ENCODE results near the gene KLHDC4.

DNA sequence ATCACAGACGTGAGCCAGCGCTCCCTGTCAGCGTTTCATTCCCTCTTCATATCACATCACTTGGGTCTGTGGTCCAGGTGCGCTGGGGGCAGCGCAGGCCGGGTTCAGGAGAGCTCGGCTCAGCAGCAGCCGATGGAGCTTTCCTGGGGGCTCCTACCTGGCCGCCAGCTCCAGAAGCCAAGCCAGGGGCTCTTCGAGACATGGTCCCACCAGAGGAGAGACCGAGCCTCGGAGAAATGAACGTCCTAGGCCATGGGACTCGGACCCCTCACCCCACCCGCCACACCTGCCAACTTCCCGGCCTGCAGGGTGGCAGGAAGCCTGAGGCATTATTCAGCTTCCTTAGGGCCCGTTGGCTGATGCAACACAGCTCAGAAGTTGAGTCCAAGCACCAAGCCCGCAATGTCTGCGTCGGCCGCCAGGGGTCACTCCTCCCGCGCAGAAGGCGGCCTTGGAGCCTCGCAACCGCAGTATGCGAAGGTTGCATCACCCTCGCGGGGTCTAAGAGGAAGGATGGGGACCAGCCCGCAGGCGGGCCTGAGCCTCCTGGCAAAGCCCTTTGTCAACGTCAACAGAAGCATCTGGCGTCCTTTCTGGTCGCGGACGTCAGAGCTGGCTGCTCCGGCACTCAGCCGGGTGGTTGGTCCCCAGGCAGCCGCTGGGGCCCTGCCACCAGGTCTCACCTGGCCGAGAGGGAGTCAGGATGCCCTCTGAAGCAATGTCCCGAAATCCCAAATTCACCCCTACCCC is 13.2 kb upstream of the KLHDC4 start:
- TF ChIP-seq, protein P1, sequence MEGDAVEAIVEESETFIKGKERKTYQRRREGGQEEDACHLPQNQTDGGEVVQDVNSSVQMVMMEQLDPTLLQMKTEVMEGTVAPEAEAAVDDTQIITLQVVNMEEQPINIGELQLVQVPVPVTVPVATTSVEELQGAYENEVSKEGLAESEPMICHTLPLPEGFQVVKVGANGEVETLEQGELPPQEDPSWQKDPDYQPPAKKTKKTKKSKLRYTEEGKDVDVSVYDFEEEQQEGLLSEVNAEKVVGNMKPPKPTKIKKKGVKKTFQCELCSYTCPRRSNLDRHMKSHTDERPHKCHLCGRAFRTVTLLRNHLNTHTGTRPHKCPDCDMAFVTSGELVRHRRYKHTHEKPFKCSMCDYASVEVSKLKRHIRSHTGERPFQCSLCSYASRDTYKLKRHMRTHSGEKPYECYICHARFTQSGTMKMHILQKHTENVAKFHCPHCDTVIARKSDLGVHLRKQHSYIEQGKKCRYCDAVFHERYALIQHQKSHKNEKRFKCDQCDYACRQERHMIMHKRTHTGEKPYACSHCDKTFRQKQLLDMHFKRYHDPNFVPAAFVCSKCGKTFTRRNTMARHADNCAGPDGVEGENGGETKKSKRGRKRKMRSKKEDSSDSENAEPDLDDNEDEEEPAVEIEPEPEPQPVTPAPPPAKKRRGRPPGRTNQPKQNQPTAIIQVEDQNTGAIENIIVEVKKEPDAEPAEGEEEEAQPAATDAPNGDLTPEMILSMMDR (conservative IDR thresholded peaks at IDR 0.05; ENCODE audit: low read depth in 2 of 2), result peak; percentile 70 to 99
- TF ChIP-seq CREB1 (CRISPR knock-in tag; IDR thresholded peaks at IDR 0.05; ENCODE audit: low read depth) (peak; percentile 67), EZH2 (IDR thresholded peaks at IDR 0.05; ENCODE audit: low read depth, unreplicated experiment) (no peak), EZH2phosphoT487 (IDR thresholded peaks at IDR 0.05; ENCODE audit: unreplicated experiment) (no peak), POLR2AphosphoS5 (IDR thresholded peaks at IDR 0.05; ENCODE audit: low read depth) (peak; percentile 50), STAT1 (IDR thresholded peaks at IDR 0.05; ENCODE audit: unreplicated experiment) (no peak), ZNF114 (CRISPR knock-in tag; IDR thresholded peaks at IDR 0.05) (0 out of 2 replicates have a peak, but pooled peaks have one; percentile 64), JUNB (IDR thresholded peaks at IDR 0.05; ENCODE audit: unreplicated experiment) (no peak)
- TF ChIP-seq, protein P2, sequence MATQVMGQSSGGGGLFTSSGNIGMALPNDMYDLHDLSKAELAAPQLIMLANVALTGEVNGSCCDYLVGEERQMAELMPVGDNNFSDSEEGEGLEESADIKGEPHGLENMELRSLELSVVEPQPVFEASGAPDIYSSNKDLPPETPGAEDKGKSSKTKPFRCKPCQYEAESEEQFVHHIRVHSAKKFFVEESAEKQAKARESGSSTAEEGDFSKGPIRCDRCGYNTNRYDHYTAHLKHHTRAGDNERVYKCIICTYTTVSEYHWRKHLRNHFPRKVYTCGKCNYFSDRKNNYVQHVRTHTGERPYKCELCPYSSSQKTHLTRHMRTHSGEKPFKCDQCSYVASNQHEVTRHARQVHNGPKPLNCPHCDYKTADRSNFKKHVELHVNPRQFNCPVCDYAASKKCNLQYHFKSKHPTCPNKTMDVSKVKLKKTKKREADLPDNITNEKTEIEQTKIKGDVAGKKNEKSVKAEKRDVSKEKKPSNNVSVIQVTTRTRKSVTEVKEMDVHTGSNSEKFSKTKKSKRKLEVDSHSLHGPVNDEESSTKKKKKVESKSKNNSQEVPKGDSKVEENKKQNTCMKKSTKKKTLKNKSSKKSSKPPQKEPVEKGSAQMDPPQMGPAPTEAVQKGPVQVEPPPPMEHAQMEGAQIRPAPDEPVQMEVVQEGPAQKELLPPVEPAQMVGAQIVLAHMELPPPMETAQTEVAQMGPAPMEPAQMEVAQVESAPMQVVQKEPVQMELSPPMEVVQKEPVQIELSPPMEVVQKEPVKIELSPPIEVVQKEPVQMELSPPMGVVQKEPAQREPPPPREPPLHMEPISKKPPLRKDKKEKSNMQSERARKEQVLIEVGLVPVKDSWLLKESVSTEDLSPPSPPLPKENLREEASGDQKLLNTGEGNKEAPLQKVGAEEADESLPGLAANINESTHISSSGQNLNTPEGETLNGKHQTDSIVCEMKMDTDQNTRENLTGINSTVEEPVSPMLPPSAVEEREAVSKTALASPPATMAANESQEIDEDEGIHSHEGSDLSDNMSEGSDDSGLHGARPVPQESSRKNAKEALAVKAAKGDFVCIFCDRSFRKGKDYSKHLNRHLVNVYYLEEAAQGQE (IDR thresholded peaks at IDR 0.05; ENCODE audit: unreplicated experiment), result peak; percentile 26
- TF ChIP-seq, protein P3, sequence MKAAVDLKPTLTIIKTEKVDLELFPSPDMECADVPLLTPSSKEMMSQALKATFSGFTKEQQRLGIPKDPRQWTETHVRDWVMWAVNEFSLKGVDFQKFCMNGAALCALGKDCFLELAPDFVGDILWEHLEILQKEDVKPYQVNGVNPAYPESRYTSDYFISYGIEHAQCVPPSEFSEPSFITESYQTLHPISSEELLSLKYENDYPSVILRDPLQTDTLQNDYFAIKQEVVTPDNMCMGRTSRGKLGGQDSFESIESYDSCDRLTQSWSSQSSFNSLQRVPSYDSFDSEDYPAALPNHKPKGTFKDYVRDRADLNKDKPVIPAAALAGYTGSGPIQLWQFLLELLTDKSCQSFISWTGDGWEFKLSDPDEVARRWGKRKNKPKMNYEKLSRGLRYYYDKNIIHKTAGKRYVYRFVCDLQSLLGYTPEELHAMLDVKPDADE (IDR thresholded peaks at IDR 0.05), result no peak

Measured in GM23338 (cell line).